H1 (cell line): Measurements from ENCODE around the gene CTIF. TPM values are rescaled to one million over a fixed set of nuclear protein-coding genes. Genes with fewer than 3 reads are reported as not detected.

ENCODE experiments used
- CTBP2 ChIP-seq: IDR thresholded peaks from 2 replicates; pipeline ENCODE4 v1.7.0; 2011; ENCODE audit warnings: borderline replicate concordance, mild to moderate bottlenecking, moderate library complexity, mixed read lengths, low read length; ENCODE audit not compliant: insufficient read depth, insufficient read length
- NANOG ChIP-seq: IDR thresholded peaks from 2 replicates; pipeline ENCODE4 v1.6.1; 2011; ENCODE audit warnings: low read length, low read depth, mild to moderate bottlenecking, inconsistent platforms; ENCODE audit not compliant: insufficient read depth, poor library complexity, severe bottlenecking
- SP2 ChIP-seq: IDR thresholded peaks from 2 replicates; pipeline ENCODE4 v1.6.1; 2012; ENCODE audit warnings: mild to moderate bottlenecking, low read length, inconsistent platforms
- polyA plus RNA-seq, 7 experiments: library from polyadenylated mRNA; depleted of rRNA in 3 of 7; stranded (reverse) in 5 of 7; unstranded in 2 of 7; fragments of >200 nt in 5 of 7; fragments of 200-250 nt in 2 of 7; gene quantifications; 1 replicate in 5 of 7; 2 replicates in 1 of 7; 4 replicates in 1 of 7; pipeline versions ENCODE4 v1.2.1 to v1.2.3, GENCODE V29; 2011 to 2013; ENCODE audit warnings: missing spikeins in 2 of 7, mixed read lengths in 2 of 7
- total RNA-seq: library from RNA; stranded (reverse); fragmentation: NEBNext Ultra II Directional; extraction: Animal tissue kit (Norgen Biotek cat#: 25700); gene quantifications from 2 replicates; pipeline ENCODE4 v1.2.1, GENCODE V29; 2021
- TF ChIP-seq, protein P1 (sequence below): IDR thresholded peaks from 2 replicates; pipeline ENCODE4 v1.6.1; 2012; ENCODE audit warnings: low read length, inconsistent platforms
- TF ChIP-seq, protein P2 (sequence below): fragments of 300-600 bp; sonication (generic); IDR thresholded peaks from 2 replicates; pipeline ENCODE4 v1.7.1; 2012; ENCODE audit warnings: low read length, moderate library complexity, mild to moderate bottlenecking, inconsistent platforms; ENCODE audit not compliant: insufficient replicate concordance
- TF ChIP-seq, protein P3 (sequence below): IDR thresholded peaks from 2 replicates; pipeline ENCODE4 v1.6.1; 2011; ENCODE audit warnings: low read depth, mild to moderate bottlenecking, low read length; ENCODE audit not compliant: insufficient read depth

CTIF gene
- total and polyA plus RNA-seq, 2 of the 8 experiments (the other 6 are each of a cell fraction or from before 2014, with no cell fraction given): 9.0 to 17.8 TPM

DNA sequence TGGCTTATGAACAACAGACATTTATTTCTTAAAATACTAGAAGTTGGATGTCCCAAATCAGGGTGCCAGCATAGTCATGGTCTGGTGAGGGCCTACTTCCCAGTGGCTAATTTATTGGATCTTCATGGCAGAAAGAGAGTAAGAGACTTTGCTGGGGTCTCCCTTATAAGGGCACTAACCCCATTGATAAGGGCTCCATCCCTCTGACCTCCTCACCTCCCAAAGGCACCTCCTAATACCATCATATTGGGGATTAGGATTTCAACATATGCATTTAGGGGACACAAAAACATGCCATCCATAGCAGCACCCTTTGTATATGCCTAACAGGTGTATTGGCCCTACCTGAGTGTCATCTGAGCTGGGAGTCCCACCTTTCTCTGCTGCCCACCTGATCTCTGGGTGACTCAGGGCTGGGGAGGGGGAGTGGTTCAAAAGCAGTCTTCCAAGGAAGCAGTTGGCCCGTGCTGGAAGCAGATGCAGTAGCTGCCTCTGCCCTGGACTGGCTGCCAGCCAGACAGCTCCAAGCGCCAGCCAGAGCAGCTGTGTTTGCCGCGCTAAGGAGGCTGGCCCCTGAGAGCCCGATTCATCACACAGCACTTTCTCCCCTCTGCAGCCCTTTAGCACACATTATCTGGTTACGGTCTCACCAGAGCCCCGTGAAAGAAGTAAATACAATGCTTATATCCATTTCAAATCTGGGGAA is 327.4 kb downstream of the CTIF start (continued):
- TF ChIP-seq, protein P1, sequence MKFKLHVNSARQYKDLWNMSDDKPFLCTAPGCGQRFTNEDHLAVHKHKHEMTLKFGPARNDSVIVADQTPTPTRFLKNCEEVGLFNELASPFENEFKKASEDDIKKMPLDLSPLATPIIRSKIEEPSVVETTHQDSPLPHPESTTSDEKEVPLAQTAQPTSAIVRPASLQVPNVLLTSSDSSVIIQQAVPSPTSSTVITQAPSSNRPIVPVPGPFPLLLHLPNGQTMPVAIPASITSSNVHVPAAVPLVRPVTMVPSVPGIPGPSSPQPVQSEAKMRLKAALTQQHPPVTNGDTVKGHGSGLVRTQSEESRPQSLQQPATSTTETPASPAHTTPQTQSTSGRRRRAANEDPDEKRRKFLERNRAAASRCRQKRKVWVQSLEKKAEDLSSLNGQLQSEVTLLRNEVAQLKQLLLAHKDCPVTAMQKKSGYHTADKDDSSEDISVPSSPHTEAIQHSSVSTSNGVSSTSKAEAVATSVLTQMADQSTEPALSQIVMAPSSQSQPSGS: no peak
- TF ChIP-seq SP2: no peak
- no peak for TF ChIP-seq CTBP2
- TF ChIP-seq, protein P2, sequence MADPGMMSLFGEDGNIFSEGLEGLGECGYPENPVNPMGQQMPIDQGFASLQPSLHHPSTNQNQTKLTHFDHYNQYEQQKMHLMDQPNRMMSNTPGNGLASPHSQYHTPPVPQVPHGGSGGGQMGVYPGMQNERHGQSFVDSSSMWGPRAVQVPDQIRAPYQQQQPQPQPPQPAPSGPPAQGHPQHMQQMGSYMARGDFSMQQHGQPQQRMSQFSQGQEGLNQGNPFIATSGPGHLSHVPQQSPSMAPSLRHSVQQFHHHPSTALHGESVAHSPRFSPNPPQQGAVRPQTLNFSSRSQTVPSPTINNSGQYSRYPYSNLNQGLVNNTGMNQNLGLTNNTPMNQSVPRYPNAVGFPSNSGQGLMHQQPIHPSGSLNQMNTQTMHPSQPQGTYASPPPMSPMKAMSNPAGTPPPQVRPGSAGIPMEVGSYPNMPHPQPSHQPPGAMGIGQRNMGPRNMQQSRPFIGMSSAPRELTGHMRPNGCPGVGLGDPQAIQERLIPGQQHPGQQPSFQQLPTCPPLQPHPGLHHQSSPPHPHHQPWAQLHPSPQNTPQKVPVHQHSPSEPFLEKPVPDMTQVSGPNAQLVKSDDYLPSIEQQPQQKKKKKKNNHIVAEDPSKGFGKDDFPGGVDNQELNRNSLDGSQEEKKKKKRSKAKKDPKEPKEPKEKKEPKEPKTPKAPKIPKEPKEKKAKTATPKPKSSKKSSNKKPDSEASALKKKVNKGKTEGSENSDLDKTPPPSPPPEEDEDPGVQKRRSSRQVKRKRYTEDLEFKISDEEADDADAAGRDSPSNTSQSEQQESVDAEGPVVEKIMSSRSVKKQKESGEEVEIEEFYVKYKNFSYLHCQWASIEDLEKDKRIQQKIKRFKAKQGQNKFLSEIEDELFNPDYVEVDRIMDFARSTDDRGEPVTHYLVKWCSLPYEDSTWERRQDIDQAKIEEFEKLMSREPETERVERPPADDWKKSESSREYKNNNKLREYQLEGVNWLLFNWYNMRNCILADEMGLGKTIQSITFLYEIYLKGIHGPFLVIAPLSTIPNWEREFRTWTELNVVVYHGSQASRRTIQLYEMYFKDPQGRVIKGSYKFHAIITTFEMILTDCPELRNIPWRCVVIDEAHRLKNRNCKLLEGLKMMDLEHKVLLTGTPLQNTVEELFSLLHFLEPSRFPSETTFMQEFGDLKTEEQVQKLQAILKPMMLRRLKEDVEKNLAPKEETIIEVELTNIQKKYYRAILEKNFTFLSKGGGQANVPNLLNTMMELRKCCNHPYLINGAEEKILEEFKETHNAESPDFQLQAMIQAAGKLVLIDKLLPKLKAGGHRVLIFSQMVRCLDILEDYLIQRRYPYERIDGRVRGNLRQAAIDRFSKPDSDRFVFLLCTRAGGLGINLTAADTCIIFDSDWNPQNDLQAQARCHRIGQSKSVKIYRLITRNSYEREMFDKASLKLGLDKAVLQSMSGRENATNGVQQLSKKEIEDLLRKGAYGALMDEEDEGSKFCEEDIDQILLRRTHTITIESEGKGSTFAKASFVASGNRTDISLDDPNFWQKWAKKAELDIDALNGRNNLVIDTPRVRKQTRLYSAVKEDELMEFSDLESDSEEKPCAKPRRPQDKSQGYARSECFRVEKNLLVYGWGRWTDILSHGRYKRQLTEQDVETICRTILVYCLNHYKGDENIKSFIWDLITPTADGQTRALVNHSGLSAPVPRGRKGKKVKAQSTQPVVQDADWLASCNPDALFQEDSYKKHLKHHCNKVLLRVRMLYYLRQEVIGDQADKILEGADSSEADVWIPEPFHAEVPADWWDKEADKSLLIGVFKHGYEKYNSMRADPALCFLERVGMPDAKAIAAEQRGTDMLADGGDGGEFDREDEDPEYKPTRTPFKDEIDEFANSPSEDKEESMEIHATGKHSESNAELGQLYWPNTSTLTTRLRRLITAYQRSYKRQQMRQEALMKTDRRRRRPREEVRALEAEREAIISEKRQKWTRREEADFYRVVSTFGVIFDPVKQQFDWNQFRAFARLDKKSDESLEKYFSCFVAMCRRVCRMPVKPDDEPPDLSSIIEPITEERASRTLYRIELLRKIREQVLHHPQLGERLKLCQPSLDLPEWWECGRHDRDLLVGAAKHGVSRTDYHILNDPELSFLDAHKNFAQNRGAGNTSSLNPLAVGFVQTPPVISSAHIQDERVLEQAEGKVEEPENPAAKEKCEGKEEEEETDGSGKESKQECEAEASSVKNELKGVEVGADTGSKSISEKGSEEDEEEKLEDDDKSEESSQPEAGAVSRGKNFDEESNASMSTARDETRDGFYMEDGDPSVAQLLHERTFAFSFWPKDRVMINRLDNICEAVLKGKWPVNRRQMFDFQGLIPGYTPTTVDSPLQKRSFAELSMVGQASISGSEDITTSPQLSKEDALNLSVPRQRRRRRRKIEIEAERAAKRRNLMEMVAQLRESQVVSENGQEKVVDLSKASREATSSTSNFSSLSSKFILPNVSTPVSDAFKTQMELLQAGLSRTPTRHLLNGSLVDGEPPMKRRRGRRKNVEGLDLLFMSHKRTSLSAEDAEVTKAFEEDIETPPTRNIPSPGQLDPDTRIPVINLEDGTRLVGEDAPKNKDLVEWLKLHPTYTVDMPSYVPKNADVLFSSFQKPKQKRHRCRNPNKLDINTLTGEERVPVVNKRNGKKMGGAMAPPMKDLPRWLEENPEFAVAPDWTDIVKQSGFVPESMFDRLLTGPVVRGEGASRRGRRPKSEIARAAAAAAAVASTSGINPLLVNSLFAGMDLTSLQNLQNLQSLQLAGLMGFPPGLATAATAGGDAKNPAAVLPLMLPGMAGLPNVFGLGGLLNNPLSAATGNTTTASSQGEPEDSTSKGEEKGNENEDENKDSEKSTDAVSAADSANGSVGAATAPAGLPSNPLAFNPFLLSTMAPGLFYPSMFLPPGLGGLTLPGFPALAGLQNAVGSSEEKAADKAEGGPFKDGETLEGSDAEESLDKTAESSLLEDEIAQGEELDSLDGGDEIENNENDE: no peak
- TF ChIP-seq NANOG: no peak
- TF ChIP-seq, protein P3, sequence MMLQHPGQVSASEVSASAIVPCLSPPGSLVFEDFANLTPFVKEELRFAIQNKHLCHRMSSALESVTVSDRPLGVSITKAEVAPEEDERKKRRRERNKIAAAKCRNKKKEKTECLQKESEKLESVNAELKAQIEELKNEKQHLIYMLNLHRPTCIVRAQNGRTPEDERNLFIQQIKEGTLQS: no peak
